Thoracic aorta endothelial cell (primary cell): ENCODE results near the gene STK17A. TPM values are rescaled to one million over a fixed set of nuclear protein-coding genes. Genes with fewer than 3 reads are reported as not detected.

ENCODE experiments used
- total RNA-seq: library from RNA; depleted of rRNA; stranded (reverse); fragments of >200 nt; gene quantifications from 2 replicates; pipeline ENCODE4 v1.2.3, GENCODE V29; 2012

The STK17A gene
- total RNA-seq, result 106 and 128 TPM in 2 replicates

DNA sequence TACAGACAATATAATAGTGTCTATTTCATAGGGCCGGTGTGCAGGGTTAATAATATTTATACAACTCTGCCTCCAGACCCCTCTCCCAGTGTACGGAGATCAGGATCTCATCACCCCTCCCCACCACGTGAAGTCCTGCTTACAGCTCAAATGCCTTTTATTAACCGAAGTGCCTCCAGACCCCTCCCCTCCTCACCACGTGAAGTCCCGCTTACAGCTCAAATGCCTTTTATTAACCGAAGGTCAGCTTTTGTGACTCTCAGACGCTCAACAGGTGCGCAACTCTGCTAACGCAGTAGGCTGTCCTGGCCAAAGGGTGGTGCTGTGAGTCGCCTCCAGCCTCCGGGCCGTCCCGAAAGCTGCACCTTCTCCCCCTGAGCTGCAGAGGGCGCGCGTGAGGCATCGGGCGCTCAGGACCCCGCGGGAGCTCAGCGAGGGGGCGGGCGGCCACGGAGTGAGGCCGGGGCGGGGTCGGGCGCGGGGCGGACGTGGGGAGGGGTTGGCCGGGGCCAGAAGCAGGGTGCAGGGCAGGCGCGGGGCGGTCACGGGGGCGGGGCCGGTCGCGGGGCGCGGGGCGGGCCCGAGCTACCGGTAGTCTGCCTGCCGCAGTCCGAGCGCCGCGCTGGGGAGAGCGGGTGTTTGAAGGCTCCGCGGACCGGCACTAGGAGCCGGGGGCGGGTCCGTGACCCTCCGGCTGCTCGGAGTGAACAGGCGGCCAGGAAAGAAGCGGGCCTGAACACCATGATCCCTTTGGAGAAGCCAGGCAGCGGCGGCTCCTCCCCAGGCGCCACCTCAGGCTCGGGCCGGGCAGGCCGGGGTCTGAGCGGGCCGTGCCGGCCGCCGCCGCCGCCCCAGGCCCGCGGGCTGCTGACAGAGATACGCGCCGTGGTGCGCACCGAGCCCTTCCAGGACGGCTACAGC, at the start of gene STK17A:
STK17A (plus strand) TSS at position 606 of the 921 bp plus-strand sequence; CDS start at position 742, 136 bp downstream.

Other genes starting within 250 kb of the STK17A start
- gene COA1, start 146.4 kb downstream of the STK17A start, total RNA-seq, result 69.3 and 72.7 TPM in 2 replicates
- 31.0 and 33.2 TPM in 2 replicates for gene BLVRA, start 175.6 kb downstream of the STK17A start, total RNA-seq